Measurements from ENCODE around the gene ARPC1B. TPM values are rescaled to one million over a fixed set of nuclear protein-coding genes. Genes with fewer than 3 reads are reported as not detected.

The ARPC1B gene
- total and polyA plus RNA-seq, 3 experiments from 2014 or later, result 238 to 821 (median 258) TPM

DNA sequence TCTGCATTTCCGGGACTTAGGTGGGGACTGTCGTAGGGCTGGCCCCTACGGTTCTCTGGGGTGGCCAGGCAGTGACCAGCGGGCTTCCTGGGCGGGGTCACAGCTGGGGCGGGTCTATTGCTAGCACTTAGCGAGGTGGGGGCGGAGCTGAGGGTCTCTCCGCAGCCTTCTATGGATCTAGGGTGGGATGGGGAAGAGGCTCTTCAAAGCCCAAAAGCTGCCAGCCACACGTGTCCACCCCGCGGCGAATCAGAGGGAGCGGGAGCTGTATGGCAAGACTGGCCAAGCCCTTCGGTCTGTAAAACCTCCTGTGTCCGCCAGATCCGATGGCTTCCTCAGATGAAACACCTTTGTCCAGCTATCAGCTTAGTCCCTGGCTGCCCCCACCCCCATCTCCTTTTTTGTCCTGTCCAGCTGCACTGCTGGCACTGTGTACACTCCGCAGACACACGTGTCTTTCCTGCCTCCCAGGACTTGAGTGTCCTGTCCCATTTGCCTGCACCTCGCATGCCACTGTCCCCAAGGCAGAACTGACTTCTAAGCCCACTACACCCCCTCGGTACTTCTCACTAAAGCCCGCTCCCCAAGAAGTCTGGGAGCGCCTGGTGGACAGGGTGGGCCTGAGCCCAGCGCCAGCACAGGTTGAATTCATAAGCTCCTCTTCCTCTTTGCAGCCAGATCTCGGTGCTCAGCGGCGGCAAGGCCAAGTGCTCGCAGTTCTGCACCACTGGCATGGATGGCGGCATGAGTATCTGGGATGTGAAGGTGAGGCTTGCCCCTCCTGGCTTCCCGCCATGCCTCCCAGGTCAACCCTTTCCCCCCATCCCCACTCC lies 19.0 kb downstream of the ARPC1B start:
- no peaks in the 10 kb centered on the region for H3K9me3 Mint-ChIP-seq
- H3K27me3 ChIP-seq (ENCODE audit: insufficient read depth, low read length, poor library complexity, severe bottlenecking), result no peaks in the 10 kb centered on the region
- H3K27ac Mint-ChIP-seq, result peak overlapping the region; percentile 43 to 97 (median 92)
- ChIA-PET CTCF (interaction anchor here (0.6 to 2.8 kb wide), 7 partner anchors 9 to 52 kb away, joined by 3 to 13 read pairs (median 7); partner anchors contain the start of genes BUD31 and PDAP1), POLR2A (interaction anchor here (0.5 to 3.4 kb wide), 9 partner anchors 8 to 1494 kb away, joined by 3 to 45 read pairs (median 5); partner anchors contain the start of genes ARPC1B, BUD31, PDAP1 and ZNF394)
- H3K36me3 ChIP-seq (ENCODE audit: insufficient read depth, low read length), result peaks cover 72% of the 10 kb centered on the region
- peak overlapping the region; percentile 77 to 94 (median 82) for H3K4me3 Mint-ChIP-seq
- peaks cover 18 to 42% (median 22%) of the 10 kb centered on the region in 3 donors for H3K4me1 Mint-ChIP-seq
- no peaks in the 10 kb centered on the region for H3K27me3 Mint-ChIP-seq
- H3K27ac ChIP-seq (ENCODE audit: low read depth, low read length), result peak overlapping the region; percentile 57
- no peak for DNase-seq
- H3K9me3 ChIP-seq (ENCODE audit: low read length), result no peaks in the 10 kb centered on the region
- peak overlapping the region; percentile 45 for H3K4me3 ChIP-seq (ENCODE audit: low read length)
- H3K36me3 Mint-ChIP-seq, result peaks cover 0 to 90% (median 7%) of the 10 kb centered on the region in 3 donors
- H3K4me1 ChIP-seq (ENCODE audit: insufficient read depth, low read length), result peaks cover 15% of the 10 kb centered on the region

- no peak for DNase-seq
- ChIA-PET POLR2A (interaction anchor here (0.7 to 3.4 kb wide), 3 partner anchors 13 to 45 kb away, joined by 7 to 45 read pairs (median 28); partner anchors contain the start of genes ARPC1B, BUD31 and PDAP1), CTCF (interaction anchor here (1.8 to 2.8 kb wide), 4 partner anchors 9 to 29 kb away, joined by 7 to 13 read pairs (median 9); partner anchors contain the start of genes BUD31 and PDAP1)
- Histone ChIP-seq H3K9me3 (ENCODE audit: low read length) (no peaks in the 10 kb centered on the region), H3K4me1 (ENCODE audit: insufficient read depth, low read length) (peaks cover 15% of the 10 kb centered on the region), H3K4me3 (ENCODE audit: low read length) (no peak overlapping the region), H3K36me3 (ENCODE audit: insufficient read depth, low read length) (peaks cover 71% of the 10 kb centered on the region), H3K27ac (ENCODE audit: low read depth, low read length) (no peak overlapping the region), H3K27me3 (ENCODE audit: insufficient read depth, low read length, poor library complexity, severe bottlenecking) (no peaks in the 10 kb centered on the region)
- Mint-ChIP-seq H3K4me1 (peaks cover 18 to 48% (median 25%) of the 10 kb centered on the region in 3 donors), H3K27me3 (no peaks in the 10 kb centered on the region), H3K9me3 (no peaks in the 10 kb centered on the region), H3K4me3 (peak overlapping the region in 2 of 7 donors; percentile 57 to 87), H3K27ac (peak overlapping the region in 6 of 8 donors; percentile 29 to 87 (median 56)), H3K36me3 (peaks cover 0 to 91% (median 7%) of the 10 kb centered on the region in 3 donors)
Observed at GRCh38 chr7:99394188-99394502, 19.6 kb downstream of the ARPC1B start.

DNA sequence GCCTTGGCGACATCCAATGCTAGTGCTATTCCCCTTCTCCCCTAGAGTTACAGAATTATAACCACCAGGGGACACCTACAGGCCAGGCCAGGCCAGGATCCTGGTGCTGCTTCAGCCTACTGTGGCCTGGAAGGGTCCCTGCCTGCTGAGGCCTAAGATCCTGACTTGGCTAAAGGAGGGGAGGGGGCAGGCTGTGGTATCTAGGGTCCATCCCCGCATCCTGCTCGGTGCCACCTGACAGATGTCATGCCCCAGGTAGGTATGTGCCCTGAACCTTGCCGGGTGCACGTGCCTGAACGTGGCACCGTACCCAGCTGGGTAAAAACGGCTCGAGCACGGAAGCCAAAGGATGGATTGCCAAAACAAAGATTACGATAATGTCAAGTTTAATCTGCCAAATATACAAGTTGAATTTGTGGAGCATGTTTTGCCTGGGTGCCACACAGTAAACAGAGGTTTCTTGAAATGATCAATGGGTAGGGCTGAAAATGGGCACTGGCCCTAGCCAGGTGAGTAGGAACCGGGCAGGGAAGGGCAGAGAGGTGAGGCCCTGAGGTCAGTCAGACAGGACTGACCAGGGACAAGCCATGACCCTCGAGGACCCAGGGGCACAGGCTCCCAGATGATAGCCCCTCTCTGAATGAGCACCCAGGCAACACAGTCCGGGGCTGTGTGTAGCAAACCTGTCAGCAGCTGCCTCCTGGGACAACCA lies 21.2 kb downstream of the ARPC1B start:
- Histone ChIP-seq H3K9me3 (ENCODE audit: low read length) (no peaks in the 10 kb centered on the region), H3K27me3 (ENCODE audit: insufficient read depth, low read length, poor library complexity, severe bottlenecking) (no peaks in the 10 kb centered on the region), H3K4me1 (ENCODE audit: insufficient read depth, low read length) (peaks cover 15% of the 10 kb centered on the region), H3K4me3 (ENCODE audit: low read length) (no peak overlapping the region), H3K27ac (ENCODE audit: low read depth, low read length) (no peak overlapping the region), H3K36me3 (ENCODE audit: insufficient read depth, low read length) (peaks cover 68% of the 10 kb centered on the region)
- DNase-seq, result no peak
- Mint-ChIP-seq H3K4me1 (peaks cover 18 to 55% (median 27%) of the 10 kb centered on the region in 3 donors), H3K9me3 (no peaks in the 10 kb centered on the region), H3K36me3 (peaks cover under 1 to 92% (median 8%) of the 10 kb centered on the region in 3 donors), H3K4me3 (no peak overlapping the region), H3K27me3 (no peaks in the 10 kb centered on the region), H3K27ac (peak overlapping the region in 4 of 8 donors; percentile 29 to 74 (median 64))
- CTCF ChIA-PET, result no interaction called here
- POLR2A ChIA-PET, result interaction anchor here (1.1 kb wide), 1 partner anchor 11 kb away, joined by 3 read pairs; no protein-coding TSS in a partner anchor

GRCh38 chr7:99396418-99397296 lies 22.1 kb downstream of the ARPC1B start:
- H3K27me3 Mint-ChIP-seq, result no peaks in the 10 kb centered on the region
- POLR2A ChIA-PET, result interaction anchor here (1.1 kb wide), 1 partner anchor 10 kb away, joined by 3 read pairs; no protein-coding TSS in a partner anchor
- no peak overlapping the region for H3K4me3 Mint-ChIP-seq
- peaks cover 15% of the 10 kb centered on the region for H3K4me1 ChIP-seq (ENCODE audit: insufficient read depth, low read length)
- peaks cover 67% of the 10 kb centered on the region for H3K36me3 ChIP-seq (ENCODE audit: insufficient read depth, low read length)
- H3K4me3 ChIP-seq (ENCODE audit: low read length), result no peak overlapping the region
- H3K27me3 ChIP-seq (ENCODE audit: insufficient read depth, low read length, poor library complexity, severe bottlenecking), result no peaks in the 10 kb centered on the region
- no peak for DNase-seq
- H3K27ac ChIP-seq (ENCODE audit: low read depth, low read length), result no peak overlapping the region
- H3K9me3 Mint-ChIP-seq, result no peaks in the 10 kb centered on the region
- peak overlapping the region in 3 of 8 donors; percentile 29 to 92 (median 56) for H3K27ac Mint-ChIP-seq
- H3K4me1 Mint-ChIP-seq, result peaks cover 18 to 58% (median 29%) of the 10 kb centered on the region in 3 donors
- H3K9me3 ChIP-seq (ENCODE audit: low read length), result no peaks in the 10 kb centered on the region
- H3K36me3 Mint-ChIP-seq, result peaks cover 4 to 92% (median 8%) of the 10 kb centered on the region in 3 donors
- CTCF ChIA-PET, result no interaction called here

GRCh38 chr7:99397297-99397983 lies 22.9 kb downstream of the ARPC1B start:
- H3K27ac ChIP-seq (ENCODE audit: low read depth, low read length), result no peak overlapping the region
- H3K4me1 ChIP-seq (ENCODE audit: insufficient read depth, low read length), result peaks cover 11% of the 10 kb centered on the region
- Mint-ChIP-seq H3K4me1 (peaks cover 13 to 53% (median 29%) of the 10 kb centered on the region in 3 donors), H3K9me3 (no peaks in the 10 kb centered on the region), H3K4me3 (no peak overlapping the region), H3K36me3 (peaks cover 4 to 90% (median 8%) of the 10 kb centered on the region in 3 donors), H3K27ac (peak overlapping the region in 7 of 8 donors; percentile 3 to 87 (median 64)), H3K27me3 (no peaks in the 10 kb centered on the region)
- peaks cover 61% of the 10 kb centered on the region for H3K36me3 ChIP-seq (ENCODE audit: insufficient read depth, low read length)
- no peak overlapping the region for H3K4me3 ChIP-seq (ENCODE audit: low read length)
- POLR2A ChIA-PET, result no interaction called here
- H3K27me3 ChIP-seq (ENCODE audit: insufficient read depth, low read length, poor library complexity, severe bottlenecking), result no peaks in the 10 kb centered on the region
- DNase-seq, result no peak
- CTCF ChIA-PET, result interaction anchor here (2.2 kb wide), 1 partner anchor 11 kb away, joined by 7 read pairs; the partner anchor contains the start of genes BUD31 and PDAP1
- H3K9me3 ChIP-seq (ENCODE audit: low read length), result no peaks in the 10 kb centered on the region

- POLR2A ChIA-PET, result interaction anchor here (0.6 to 2.6 kb wide), 3 partner anchors 9 to 47 kb away, joined by 3 to 17 read pairs (median 5); partner anchors contain the start of genes BUD31 and PDAP1
- Histone ChIP-seq H3K36me3 (ENCODE audit: insufficient read depth, low read length) (peaks cover 64% of the 10 kb centered on the region), H3K4me3 (ENCODE audit: low read length) (no peak overlapping the region), H3K4me1 (ENCODE audit: insufficient read depth, low read length) (no peaks in the 10 kb centered on the region), H3K27me3 (ENCODE audit: insufficient read depth, low read length, poor library complexity, severe bottlenecking) (no peaks in the 10 kb centered on the region), H3K27ac (ENCODE audit: low read depth, low read length) (no peak overlapping the region), H3K9me3 (ENCODE audit: low read length) (no peaks in the 10 kb centered on the region)
- Mint-ChIP-seq H3K4me3 (peak overlapping the region in 2 of 7 donors; percentile 27 to 43), H3K27me3 (no peaks in the 10 kb centered on the region), H3K27ac (peak overlapping the region in 7 of 8 donors; percentile 13 to 87 (median 81)), H3K9me3 (no peaks in the 10 kb centered on the region), H3K4me1 (peaks cover 13 to 39% (median 25%) of the 10 kb centered on the region in 3 donors), H3K36me3 (peaks cover 10 to 88% (median 13%) of the 10 kb centered on the region in 3 donors)
- CTCF ChIA-PET, result interaction anchor here (0.6 to 2.2 kb wide), 5 partner anchors 9 to 34 kb away, joined by 3 to 7 read pairs (median 4); partner anchors contain the start of genes BUD31 and PDAP1
- DNase-seq, result no peak
Observed at GRCh38 chr7:99398891-99399445, 24.4 kb downstream of the ARPC1B start.

Data from CD8-positive, alpha-beta memory T cell (primary cell).